Skeletal muscle tissue (tissue), 4 donors: ENCODE data around the gene MYO7B. TPM values are rescaled to one million over a fixed set of nuclear protein-coding genes. Genes with fewer than 3 reads are reported as not detected.

Experiments
- H3K27ac ChIP-seq: one replicate; pipeline ENCODE4 v1.7.0; 2013; ENCODE audit warnings: mild to moderate bottlenecking, low read depth, low read length, inconsistent platforms
- H3K27me3 ChIP-seq, 3 donors: one replicate each; pipeline ENCODE4 v1.7.0; 2013; ENCODE audit warnings: low read length in 3 of 3; ENCODE audit not compliant: control insufficient read depth in 3 of 3, insufficient read depth in 3 of 3
- H3K36me3 ChIP-seq, 3 donors: one replicate each; pipeline ENCODE4 v1.7.0; 2013; ENCODE audit warnings: low read length in 3 of 3; ENCODE audit not compliant: control insufficient read depth in 3 of 3, insufficient read depth in 3 of 3
- H3K4me1 ChIP-seq, 3 donors: one replicate each; pipeline ENCODE4 v1.7.0; 2013; ENCODE audit warnings: low read length in 3 of 3, mild to moderate bottlenecking in 3 of 3; ENCODE audit not compliant: control insufficient read depth in 3 of 3, insufficient read depth in 3 of 3
- H3K4me3 ChIP-seq, 3 donors: one replicate each; pipeline ENCODE4 v1.7.0; 2013; ENCODE audit warnings: low read length in 3 of 3
- H3K9ac ChIP-seq, 3 donors: one replicate each; pipeline ENCODE4 v1.7.0; 2013; ENCODE audit warnings: low read length in 3 of 3, mild to moderate bottlenecking in 3 of 3, moderate library complexity in 2 of 3, low read depth in 1 of 3
- H3K9me3 ChIP-seq, 3 donors: one replicate each; pipeline ENCODE4 v1.7.0; 2013; ENCODE audit warnings: low read length in 3 of 3; ENCODE audit not compliant: control insufficient read depth in 3 of 3
- total RNA-seq: library from RNA; depleted of rRNA; stranded (reverse); fragments of >200 nt; gene quantifications from one replicate; pipeline ENCODE4 v1.2.3, GENCODE V29; 2014
- donor health status: Osteomylitis.

Gene MYO7B
- total RNA-seq, 1 donor from 2014 or later: 1.0 TPM

- Histone ChIP-seq H3K27ac (no peak overlapping the region), H3K9me3 (no peaks in the 10 kb centered on the region), H3K36me3 (no peaks in the 10 kb centered on the region), H3K4me3 (no peak overlapping the region), H3K4me1 (no peaks in the 10 kb centered on the region), H3K27me3 (no peaks in the 10 kb centered on the region), H3K9ac (no peak overlapping the region)
Observed at GRCh38 chr2:127590386-127591190, 55.1 kb downstream of the MYO7B start.

- H3K9me3 ChIP-seq: no peaks in the 10 kb centered on the region
- no peaks in the 10 kb centered on the region for H3K36me3 ChIP-seq
- no peak overlapping the region for H3K4me3 ChIP-seq
- H3K9ac ChIP-seq: no peak overlapping the region
- H3K27ac ChIP-seq: no peak overlapping the region
- H3K4me1 ChIP-seq: no peaks in the 10 kb centered on the region
- no peaks in the 10 kb centered on the region for H3K27me3 ChIP-seq
Observed at GRCh38 chr2:127591221-127591923, 55.9 kb downstream of the MYO7B start.

- no peak overlapping the region for H3K4me3 ChIP-seq
- H3K27ac ChIP-seq: no peak overlapping the region
- H3K9ac ChIP-seq: no peak overlapping the region
- no peaks in the 10 kb centered on the region for H3K36me3 ChIP-seq
- no peaks in the 10 kb centered on the region for H3K9me3 ChIP-seq
- no peaks in the 10 kb centered on the region for H3K27me3 ChIP-seq
- H3K4me1 ChIP-seq: no peaks in the 10 kb centered on the region
Observed at GRCh38 chr2:127592761-127593227, 57.3 kb downstream of the MYO7B start.

- Histone ChIP-seq H3K4me1 (no peaks in the 10 kb centered on the region), H3K9me3 (no peaks in the 10 kb centered on the region), H3K27me3 (no peaks in the 10 kb centered on the region), H3K9ac (no peak overlapping the region), H3K27ac (no peak overlapping the region), H3K4me3 (no peak overlapping the region), H3K36me3 (no peaks in the 10 kb centered on the region)
Observed at GRCh38 chr2:127593228-127594115, 58.0 kb downstream of the MYO7B start.

GRCh38 chr2:127594116-127594591 is 58.7 kb downstream of the MYO7B start:
- Histone ChIP-seq H3K9me3 (no peaks in the 10 kb centered on the region), H3K27me3 (no peaks in the 10 kb centered on the region), H3K4me1 (no peaks in the 10 kb centered on the region), H3K9ac (no peak overlapping the region), H3K27ac (no peak overlapping the region), H3K4me3 (no peak overlapping the region), H3K36me3 (no peaks in the 10 kb centered on the region)

- H3K9me3 ChIP-seq: no peaks in the 10 kb centered on the region
- H3K9ac ChIP-seq: no peak overlapping the region
- H3K27me3 ChIP-seq: no peaks in the 10 kb centered on the region
- no peaks in the 10 kb centered on the region for H3K36me3 ChIP-seq
- no peak overlapping the region for H3K27ac ChIP-seq
- no peak overlapping the region for H3K4me3 ChIP-seq
- no peaks in the 10 kb centered on the region for H3K4me1 ChIP-seq
Observed at GRCh38 chr2:127596311-127597045, 61.0 kb downstream of the MYO7B start.

- Histone ChIP-seq H3K4me1 (no peaks in the 10 kb centered on the region), H3K9me3 (peaks cover 0 to 2% (median 0%) of the 10 kb centered on the region in 3 donors), H3K9ac (no peak overlapping the region), H3K27ac (no peak overlapping the region), H3K36me3 (no peaks in the 10 kb centered on the region), H3K4me3 (no peak overlapping the region), H3K27me3 (no peaks in the 10 kb centered on the region)
Observed at GRCh38 chr2:127597046-127597983, 61.8 kb downstream of the MYO7B start.

GRCh38 chr2:127597984-127598380 is 62.5 kb downstream of the MYO7B start:
- Histone ChIP-seq H3K4me1 (no peaks in the 10 kb centered on the region), H3K36me3 (no peaks in the 10 kb centered on the region), H3K4me3 (no peak overlapping the region), H3K27me3 (no peaks in the 10 kb centered on the region), H3K27ac (no peak overlapping the region), H3K9me3 (peaks cover 0 to 2% (median 0%) of the 10 kb centered on the region in 3 donors), H3K9ac (no peak overlapping the region)
